DND-41 (cell line): ENCODE results near the gene RAD9B.

Experiments
- ATAC-seq: fragments of 200-7000 bp; cut with Tn5 transposase; 3 replicates; pipeline ENCODE4 v1.9.1; 2021; ENCODE audit warnings: low read depth; ENCODE audit not compliant: insufficient read depth
- DNase-seq: peaks from one replicate; pipeline ENCODE4 v3.0.0-alpha.2; 2020
- H2AFZ ChIP-seq: 2 replicates; pipeline ENCODE4 v1.6.0; 2012; ENCODE audit warnings: low read depth, low read length
- H3K27ac ChIP-seq: 2 replicates; pipeline ENCODE4 v1.5.1; 2012; ENCODE audit warnings: low read length, inconsistent platforms
- H3K27me3 ChIP-seq: fragments of 200-600 bp; sonication (generic); 2 replicates; pipeline ENCODE4 v1.6.0; 2012; ENCODE audit warnings: low read length, mild to moderate bottlenecking, inconsistent platforms; ENCODE audit not compliant: insufficient read depth, poor library complexity
- H3K36me3 ChIP-seq: 2 replicates; pipeline ENCODE4 v1.5.1; 2012; ENCODE audit warnings: low read length, inconsistent platforms; ENCODE audit not compliant: insufficient read depth
- H3K4me1 ChIP-seq: 2 replicates; pipeline ENCODE4 v1.5.1; 2012; ENCODE audit warnings: mild to moderate bottlenecking, low read length; ENCODE audit not compliant: insufficient read depth
- H3K4me2 ChIP-seq: 2 replicates; pipeline ENCODE4 v1.6.0; 2012; ENCODE audit warnings: mild to moderate bottlenecking, moderate library complexity, low read length, inconsistent platforms; ENCODE audit not compliant: insufficient read depth
- H3K4me3 ChIP-seq, 2 experiments: fragments of 200-600 bp in 1 of 2; shearing (Covaris generic) in 1 of 2; 2 replicates each; pipeline ENCODE4 v1.5.1; 2012 to 2016; ENCODE audit warnings: inconsistent platforms in 2 of 2, low read length in 2 of 2, mild to moderate bottlenecking in 2 of 2, low read depth in 1 of 2, moderate library complexity in 1 of 2
- H3K79me2 ChIP-seq: 2 replicates; pipeline ENCODE4 v1.6.0; 2012; ENCODE audit warnings: low read length, inconsistent platforms; ENCODE audit not compliant: insufficient read depth
- H3K9ac ChIP-seq: 2 replicates; pipeline ENCODE4 v1.6.0; 2012; ENCODE audit warnings: low read depth, mild to moderate bottlenecking, inconsistent platforms, low read length, moderate library complexity
- H3K9me3 ChIP-seq: 2 replicates; pipeline ENCODE4 v1.5.1; 2012; ENCODE audit warnings: low read length, moderate library complexity, mild to moderate bottlenecking, inconsistent platforms; ENCODE audit not compliant: insufficient read depth, severe bottlenecking
- H4K20me1 ChIP-seq: 2 replicates; pipeline ENCODE4 v1.6.0; 2012; ENCODE audit warnings: low read length; ENCODE audit not compliant: insufficient read depth
- EZH2 ChIP-seq: IDR thresholded peaks from 3 replicates; pipeline ENCODE4 v1.6.1; 2012; ENCODE audit warnings: borderline replicate concordance, low read depth, mild to moderate bottlenecking, moderate library complexity, low read length, inconsistent platforms; ENCODE audit not compliant: severe bottlenecking
- TF ChIP-seq, protein P1 (sequence below): IDR thresholded peaks from 2 replicates; pipeline ENCODE4 v1.5.1; 2012; ENCODE audit warnings: borderline replicate concordance, low read length, moderate library complexity, mild to moderate bottlenecking; ENCODE audit not compliant: poor library complexity, severe bottlenecking; ENCODE audit errors: extremely low read depth

Gene RAD9B

DNA sequence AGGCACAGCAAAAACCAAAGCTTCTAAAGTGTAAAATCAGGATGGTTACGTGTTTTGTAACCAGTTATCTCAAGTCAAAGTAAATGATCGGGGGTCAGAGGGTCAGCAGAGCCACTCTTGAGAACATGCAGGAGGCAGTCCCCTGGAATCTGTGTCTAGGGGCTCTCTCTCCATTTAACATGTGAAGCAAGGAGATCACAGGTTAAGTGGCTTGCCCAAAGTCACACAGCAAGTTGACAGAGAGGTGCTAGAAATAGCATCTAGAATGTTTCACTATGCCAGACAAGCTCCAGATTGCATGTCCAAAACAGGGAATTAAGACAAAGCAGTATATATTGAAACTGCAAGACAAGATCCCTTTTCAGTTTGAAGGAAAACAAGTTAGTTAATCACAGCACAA, 47.6 kb downstream of the RAD9B start:
- no peaks in the 10 kb centered on the region for H3K4me1 ChIP-seq
- H3K4me3 ChIP-seq = no peak overlapping the region
- H3K9me3 ChIP-seq = no peaks in the 10 kb centered on the region
- no peak overlapping the region for H3K4me2 ChIP-seq
- no peak for DNase-seq
- H4K20me1 ChIP-seq = peaks cover 27% of the 10 kb centered on the region; the same call in 1 of the 2 replicates
- H3K27ac ChIP-seq = no peak overlapping the region
- no peaks in the 10 kb centered on the region for H3K27me3 ChIP-seq
- no peak overlapping the region for H3K9ac ChIP-seq
- no peak overlapping the region for H2AFZ ChIP-seq
- peaks cover 85% of the 10 kb centered on the region for H3K79me2 ChIP-seq
- H3K36me3 ChIP-seq = peaks cover 59% of the 10 kb centered on the region
- TF ChIP-seq, protein P1, sequence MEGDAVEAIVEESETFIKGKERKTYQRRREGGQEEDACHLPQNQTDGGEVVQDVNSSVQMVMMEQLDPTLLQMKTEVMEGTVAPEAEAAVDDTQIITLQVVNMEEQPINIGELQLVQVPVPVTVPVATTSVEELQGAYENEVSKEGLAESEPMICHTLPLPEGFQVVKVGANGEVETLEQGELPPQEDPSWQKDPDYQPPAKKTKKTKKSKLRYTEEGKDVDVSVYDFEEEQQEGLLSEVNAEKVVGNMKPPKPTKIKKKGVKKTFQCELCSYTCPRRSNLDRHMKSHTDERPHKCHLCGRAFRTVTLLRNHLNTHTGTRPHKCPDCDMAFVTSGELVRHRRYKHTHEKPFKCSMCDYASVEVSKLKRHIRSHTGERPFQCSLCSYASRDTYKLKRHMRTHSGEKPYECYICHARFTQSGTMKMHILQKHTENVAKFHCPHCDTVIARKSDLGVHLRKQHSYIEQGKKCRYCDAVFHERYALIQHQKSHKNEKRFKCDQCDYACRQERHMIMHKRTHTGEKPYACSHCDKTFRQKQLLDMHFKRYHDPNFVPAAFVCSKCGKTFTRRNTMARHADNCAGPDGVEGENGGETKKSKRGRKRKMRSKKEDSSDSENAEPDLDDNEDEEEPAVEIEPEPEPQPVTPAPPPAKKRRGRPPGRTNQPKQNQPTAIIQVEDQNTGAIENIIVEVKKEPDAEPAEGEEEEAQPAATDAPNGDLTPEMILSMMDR = no peak
- no peak for TF ChIP-seq EZH2
- no peak for ATAC-seq

DNA sequence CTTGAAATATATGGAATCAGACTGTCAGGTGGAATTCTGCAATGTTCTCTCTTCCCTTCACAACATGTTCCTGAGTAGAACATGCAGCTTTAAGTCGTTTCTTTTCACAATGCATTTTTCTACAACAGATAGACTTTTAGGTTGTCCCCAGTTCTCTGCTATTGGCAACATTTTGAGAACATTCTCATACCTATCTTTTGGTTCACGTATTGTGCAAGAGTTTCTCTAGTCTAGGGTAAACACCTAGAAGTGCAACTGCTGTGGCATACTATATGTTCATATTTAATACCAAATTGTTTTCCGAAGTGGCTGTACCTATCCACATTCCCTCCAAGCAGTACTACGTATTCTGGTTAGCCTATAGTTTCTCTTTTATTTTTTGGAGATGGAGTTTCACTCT, 48.9 kb downstream of the RAD9B start:
- ATAC-seq (no peak), DNase-seq (no peak)
- Histone ChIP-seq H2AFZ (no peak overlapping the region), H3K9me3 (no peaks in the 10 kb centered on the region), H4K20me1 (peaks cover 33% of the 10 kb centered on the region; the same call in 1 of the 2 replicates), H3K79me2 (peaks cover 89% of the 10 kb centered on the region), H3K9ac (no peak overlapping the region), H3K36me3 (peaks cover 48% of the 10 kb centered on the region), H3K4me3 (no peak overlapping the region), H3K27me3 (no peaks in the 10 kb centered on the region), H3K4me1 (no peaks in the 10 kb centered on the region), H3K4me2 (no peak overlapping the region), H3K27ac (no peak overlapping the region)
- TF ChIP-seq, protein P1 = no peak
- TF ChIP-seq EZH2 = no peak
